ENCODE results near the gene LMF1. TPM values are rescaled to one million over a fixed set of nuclear protein-coding genes. Genes with fewer than 3 reads are reported as not detected.

Gene LMF1
- total and polyA plus RNA-seq, 2 of the 8 experiments (the other 6 are each of a cell fraction or from before 2014, with no cell fraction given), result 3.5 to 9.1 TPM

DNA sequence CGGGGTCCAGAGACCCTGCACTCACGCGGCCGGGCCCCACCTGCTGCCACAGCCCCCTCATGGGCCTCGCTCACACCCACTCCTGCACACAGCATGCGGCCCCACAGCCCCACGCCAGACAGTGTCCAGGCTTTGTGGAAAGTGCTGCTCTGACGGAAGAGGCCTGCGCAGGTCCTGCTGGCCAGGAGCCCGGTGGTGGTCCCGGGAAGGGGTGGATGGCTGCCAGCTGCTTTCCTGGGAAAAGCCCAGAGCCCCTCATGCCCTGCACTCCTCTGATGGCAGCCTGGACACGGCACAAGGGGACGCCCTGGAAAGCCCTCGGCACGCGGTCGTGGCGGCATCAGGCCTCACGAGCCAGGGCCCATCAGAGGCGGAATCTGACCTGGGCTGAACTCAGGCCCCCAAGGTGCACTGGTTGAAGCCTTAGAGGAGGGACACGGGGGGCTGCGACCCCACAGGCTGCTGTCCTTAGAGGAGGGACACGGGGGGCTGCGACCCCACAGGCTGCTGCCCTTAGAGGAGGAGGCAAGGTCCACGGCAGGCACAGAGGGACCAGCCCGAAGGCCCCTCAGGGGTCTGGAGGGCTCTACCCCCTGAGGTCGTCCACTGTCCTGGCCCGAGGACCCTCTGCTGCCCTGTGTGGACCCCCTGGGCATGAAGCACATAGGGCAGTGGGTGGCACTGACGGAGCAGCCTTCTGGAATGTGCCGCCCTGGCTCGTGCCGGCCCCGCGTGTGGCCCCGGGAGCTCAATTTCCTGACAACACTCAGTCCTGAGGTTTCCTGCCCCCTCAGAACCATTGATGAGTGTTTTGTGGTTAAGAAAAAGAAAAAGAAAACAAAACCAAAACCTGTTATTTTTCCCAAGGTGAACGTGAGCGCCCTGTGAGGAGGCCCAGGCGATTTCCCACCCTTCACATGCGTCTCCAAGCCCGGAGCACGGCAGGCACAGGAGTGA lies 32.9 kb upstream of the LMF1 start (continued):
- TF ChIP-seq, protein P1, sequence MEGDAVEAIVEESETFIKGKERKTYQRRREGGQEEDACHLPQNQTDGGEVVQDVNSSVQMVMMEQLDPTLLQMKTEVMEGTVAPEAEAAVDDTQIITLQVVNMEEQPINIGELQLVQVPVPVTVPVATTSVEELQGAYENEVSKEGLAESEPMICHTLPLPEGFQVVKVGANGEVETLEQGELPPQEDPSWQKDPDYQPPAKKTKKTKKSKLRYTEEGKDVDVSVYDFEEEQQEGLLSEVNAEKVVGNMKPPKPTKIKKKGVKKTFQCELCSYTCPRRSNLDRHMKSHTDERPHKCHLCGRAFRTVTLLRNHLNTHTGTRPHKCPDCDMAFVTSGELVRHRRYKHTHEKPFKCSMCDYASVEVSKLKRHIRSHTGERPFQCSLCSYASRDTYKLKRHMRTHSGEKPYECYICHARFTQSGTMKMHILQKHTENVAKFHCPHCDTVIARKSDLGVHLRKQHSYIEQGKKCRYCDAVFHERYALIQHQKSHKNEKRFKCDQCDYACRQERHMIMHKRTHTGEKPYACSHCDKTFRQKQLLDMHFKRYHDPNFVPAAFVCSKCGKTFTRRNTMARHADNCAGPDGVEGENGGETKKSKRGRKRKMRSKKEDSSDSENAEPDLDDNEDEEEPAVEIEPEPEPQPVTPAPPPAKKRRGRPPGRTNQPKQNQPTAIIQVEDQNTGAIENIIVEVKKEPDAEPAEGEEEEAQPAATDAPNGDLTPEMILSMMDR (IDR thresholded peaks at IDR 0.05; ENCODE audit: control extremely low read depth in 1 of 3, insufficient read depth in 1 of 3, low read depth in 1 of 3, low read length in 3 of 3), result no peak

Measured in H1 (cell line).